Erythroblast (primary cell): ENCODE data around the gene SLC30A3.

ENCODE experiments used
- GATA1 ChIP-seq: IDR thresholded peaks from 2 replicates; pipeline ENCODE4 v1.6.1; 2011; ENCODE audit warnings: low read depth, mild to moderate bottlenecking, control low read depth, low read length, moderate library complexity
- POLR2A ChIP-seq: IDR thresholded peaks from 2 replicates; pipeline ENCODE4 v1.6.1; 2011; ENCODE audit warnings: mild to moderate bottlenecking, low read length

GRCh38 chr2:27209621-27210401 is 53.0 kb downstream of the SLC30A3 start:
- TF ChIP-seq POLR2A (no peak), GATA1 (no peak)
